ENCODE data around the gene C10orf67. TPM values are rescaled to one million over a fixed set of nuclear protein-coding genes. Genes with fewer than 3 reads are reported as not detected.

C10orf67 gene
- total and polyA plus RNA-seq, 9 of the 15 experiments (the other 6 are each of a cell fraction or from before 2014, with no cell fraction given): not detected

DNA sequence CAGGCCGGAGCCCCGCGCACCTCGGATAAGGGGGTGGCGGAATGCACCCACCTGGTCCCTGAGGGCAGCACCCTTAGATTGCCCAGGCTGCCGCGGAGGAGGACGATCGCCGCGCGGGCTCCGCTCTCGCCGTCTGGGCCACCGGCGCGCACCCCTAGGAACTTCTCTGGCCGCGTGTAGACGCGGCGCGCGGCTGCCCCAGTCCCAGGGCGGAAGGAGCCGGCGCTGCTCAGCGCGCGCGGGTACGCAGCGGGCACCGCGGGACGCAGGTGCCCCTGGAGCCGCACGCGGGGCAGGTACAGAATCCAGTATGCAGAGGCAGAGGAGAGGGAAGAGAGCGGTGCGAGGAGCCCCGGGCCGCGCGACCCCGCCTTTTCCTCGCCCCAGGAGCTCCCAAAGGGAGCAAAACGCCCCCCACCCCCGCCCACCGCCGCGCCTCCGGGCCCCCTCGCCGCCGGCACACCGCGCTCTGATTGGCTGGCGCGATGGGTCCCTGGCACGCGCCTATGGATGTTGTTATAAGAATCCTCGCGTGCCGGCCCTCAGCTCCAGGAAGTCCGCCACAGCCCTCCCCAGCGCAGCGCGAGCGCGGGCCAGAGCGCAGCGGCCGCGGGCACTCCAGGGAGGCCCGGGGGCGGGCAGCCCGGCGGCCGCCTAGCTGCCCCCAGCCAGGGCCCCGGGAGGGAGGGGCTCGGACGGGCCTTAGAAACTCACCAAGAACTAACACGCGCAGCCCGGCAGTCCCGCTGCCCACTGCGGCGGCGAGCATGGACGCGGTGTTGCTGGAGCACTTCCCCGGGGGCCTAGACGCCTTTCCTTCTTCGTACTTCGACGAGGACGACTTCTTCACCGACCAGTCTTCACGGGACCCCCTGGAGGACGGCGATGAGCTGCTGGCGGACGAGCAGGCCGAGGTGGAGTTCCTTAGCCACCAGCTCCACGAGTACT is 152.6 kb downstream of the C10orf67 start, which contains the start of gene PTF1A:
Gene PTF1A (plus strand): TSS at position 549 of the 948 bp plus-strand sequence. CDS start 219 bp downstream, at position 768.
- POLR2A ChIA-PET: no interaction called here
- no peak within 1 kb of the TSS for H2AFZ ChIP-seq (ENCODE audit: low read depth, low read length)
- WGBS (ENCODE audit: insufficient coverage, low coverage, missing lambda C conversion rate): 43% methylated on average over 34 of the region's 107 CpGs
- H3K36me3 ChIP-seq (ENCODE audit: control insufficient read depth, insufficient read depth, low read length): no peaks in the 10 kb centered on the region
- DNase-seq (ENCODE audit: extremely low read depth in 1 of 4, low spot score in 3 of 4) (no peak), FAIRE-seq (no peak), ATAC-seq (no peak)
- intact Hi-C loops (cut with micrococcal nuclease): no loop called here
- in situ Hi-C loops (cut with MboI): no loop called here
- CTCF ChIA-PET (ENCODE audit: low intra/inter-chr PET ratio): no interaction called here
- no TSS peak for BruUV-seq (replicated peaks)
- H4K20me1 ChIP-seq (replicated peaks; ENCODE audit: control insufficient read depth, insufficient read depth, low read length): no peaks in the 10 kb centered on the region
- H3K4me1 ChIP-seq (replicated peaks in 1 of 2; ENCODE audit: control insufficient read depth in 2 of 2, insufficient read depth in 2 of 2, low read length in 2 of 2): peaks cover 0 to 6% of the 10 kb centered on the region in 2 experiments; a peak in 1 of 5 replicates
- no peak within 1 kb of the TSS for H3K4me2 ChIP-seq (ENCODE audit: insufficient read depth, low read length)
- no peaks in the 10 kb centered on the region for H3K79me2 ChIP-seq (ENCODE audit: control insufficient read depth, insufficient read depth, low read length)
- no peak within 1 kb of the TSS for H3K9ac ChIP-seq (ENCODE audit: insufficient read depth in 1 of 2, low read depth in 2 of 2, low read length in 2 of 2)
- TF ChIP-seq ZNF143 (CRISPR knock-in tag; IDR thresholded peaks at IDR 0.05): no peak
- TF ChIP-seq, protein P1, sequence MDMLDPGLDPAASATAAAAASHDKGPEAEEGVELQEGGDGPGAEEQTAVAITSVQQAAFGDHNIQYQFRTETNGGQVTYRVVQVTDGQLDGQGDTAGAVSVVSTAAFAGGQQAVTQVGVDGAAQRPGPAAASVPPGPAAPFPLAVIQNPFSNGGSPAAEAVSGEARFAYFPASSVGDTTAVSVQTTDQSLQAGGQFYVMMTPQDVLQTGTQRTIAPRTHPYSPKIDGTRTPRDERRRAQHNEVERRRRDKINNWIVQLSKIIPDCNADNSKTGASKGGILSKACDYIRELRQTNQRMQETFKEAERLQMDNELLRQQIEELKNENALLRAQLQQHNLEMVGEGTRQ (CRISPR knock-in tag; IDR thresholded peaks at IDR 0.05): no peak
- no peak for TF ChIP-seq KDM1A (IDR thresholded peaks at IDR 0.05)
- no peak for TF ChIP-seq ZNF436 (CRISPR knock-in tag; IDR thresholded peaks at IDR 0.05)
- TF ChIP-seq CHAMP1 (IDR thresholded peaks at IDR 0.05): no peak
- TF ChIP-seq NONO (IDR thresholded peaks at IDR 0.05; ENCODE audit: low read depth in 2 of 2, low read length in 1 of 2): no peak
- TF ChIP-seq, protein P2, sequence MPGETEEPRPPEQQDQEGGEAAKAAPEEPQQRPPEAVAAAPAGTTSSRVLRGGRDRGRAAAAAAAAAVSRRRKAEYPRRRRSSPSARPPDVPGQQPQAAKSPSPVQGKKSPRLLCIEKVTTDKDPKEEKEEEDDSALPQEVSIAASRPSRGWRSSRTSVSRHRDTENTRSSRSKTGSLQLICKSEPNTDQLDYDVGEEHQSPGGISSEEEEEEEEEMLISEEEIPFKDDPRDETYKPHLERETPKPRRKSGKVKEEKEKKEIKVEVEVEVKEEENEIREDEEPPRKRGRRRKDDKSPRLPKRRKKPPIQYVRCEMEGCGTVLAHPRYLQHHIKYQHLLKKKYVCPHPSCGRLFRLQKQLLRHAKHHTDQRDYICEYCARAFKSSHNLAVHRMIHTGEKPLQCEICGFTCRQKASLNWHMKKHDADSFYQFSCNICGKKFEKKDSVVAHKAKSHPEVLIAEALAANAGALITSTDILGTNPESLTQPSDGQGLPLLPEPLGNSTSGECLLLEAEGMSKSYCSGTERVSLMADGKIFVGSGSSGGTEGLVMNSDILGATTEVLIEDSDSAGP (CRISPR knock-in tag; IDR thresholded peaks at IDR 0.05): no peak
- no peak within 1 kb of the TSS for H3K27ac ChIP-seq (ENCODE audit: extremely low read depth, low read depth, low read length)
- H3K9me1 ChIP-seq (ENCODE audit: control insufficient read depth, insufficient read depth, low read length): no peaks in the 10 kb centered on the region
- H3K27me3 ChIP-seq (ENCODE audit: control insufficient read depth in 2 of 2, insufficient read depth in 2 of 2, low read length in 2 of 2): peaks cover 9 to 20% of the 10 kb centered on the region in 2 experiments; a peak in 3 of 5 replicates
- no peak within 1 kb of the TSS for H3K4me3 ChIP-seq
- H3K9me3 ChIP-seq (replicated peaks; ENCODE audit: control insufficient read depth, insufficient read depth, low read depth, low read length): no peaks in the 10 kb centered on the region

Data from K562 (cell line).